ENCODE results near the gene OR52B6.
"Not testable (repeated sequence)": the region's sequence is repeated elsewhere in the genome, so short reads cannot be mapped to it uniquely, and the experiment has no call there.

Gene OR52B6, protein sequence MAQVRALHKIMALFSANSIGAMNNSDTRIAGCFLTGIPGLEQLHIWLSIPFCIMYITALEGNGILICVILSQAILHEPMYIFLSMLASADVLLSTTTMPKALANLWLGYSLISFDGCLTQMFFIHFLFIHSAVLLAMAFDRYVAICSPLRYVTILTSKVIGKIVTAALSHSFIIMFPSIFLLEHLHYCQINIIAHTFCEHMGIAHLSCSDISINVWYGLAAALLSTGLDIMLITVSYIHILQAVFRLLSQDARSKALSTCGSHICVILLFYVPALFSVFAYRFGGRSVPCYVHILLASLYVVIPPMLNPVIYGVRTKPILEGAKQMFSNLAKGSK

DNA sequence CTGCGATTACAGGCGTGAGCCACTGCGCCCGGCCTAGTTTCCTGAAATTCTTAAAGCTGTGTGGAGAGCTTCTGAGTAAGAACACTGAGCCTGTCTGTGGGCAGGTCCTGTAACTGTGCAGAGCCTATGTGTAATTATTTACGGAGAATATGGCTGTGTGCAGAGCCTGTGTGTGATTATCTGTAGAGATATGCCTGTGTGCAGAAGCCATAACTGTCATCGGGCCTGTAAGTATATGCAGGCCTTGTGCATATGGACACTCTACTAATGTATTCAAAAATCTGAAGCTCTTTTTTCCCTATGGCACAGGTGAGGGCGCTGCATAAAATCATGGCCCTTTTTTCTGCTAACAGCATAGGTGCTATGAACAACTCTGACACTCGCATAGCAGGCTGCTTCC is at the start of gene OR52B6:
Gene OR52B6, plus strand, starts transcription at position 301 of the 400 bp plus-strand sequence. Its CDS starts 0 bp downstream, at position 301.
- no peak for DNase-seq

DNA sequence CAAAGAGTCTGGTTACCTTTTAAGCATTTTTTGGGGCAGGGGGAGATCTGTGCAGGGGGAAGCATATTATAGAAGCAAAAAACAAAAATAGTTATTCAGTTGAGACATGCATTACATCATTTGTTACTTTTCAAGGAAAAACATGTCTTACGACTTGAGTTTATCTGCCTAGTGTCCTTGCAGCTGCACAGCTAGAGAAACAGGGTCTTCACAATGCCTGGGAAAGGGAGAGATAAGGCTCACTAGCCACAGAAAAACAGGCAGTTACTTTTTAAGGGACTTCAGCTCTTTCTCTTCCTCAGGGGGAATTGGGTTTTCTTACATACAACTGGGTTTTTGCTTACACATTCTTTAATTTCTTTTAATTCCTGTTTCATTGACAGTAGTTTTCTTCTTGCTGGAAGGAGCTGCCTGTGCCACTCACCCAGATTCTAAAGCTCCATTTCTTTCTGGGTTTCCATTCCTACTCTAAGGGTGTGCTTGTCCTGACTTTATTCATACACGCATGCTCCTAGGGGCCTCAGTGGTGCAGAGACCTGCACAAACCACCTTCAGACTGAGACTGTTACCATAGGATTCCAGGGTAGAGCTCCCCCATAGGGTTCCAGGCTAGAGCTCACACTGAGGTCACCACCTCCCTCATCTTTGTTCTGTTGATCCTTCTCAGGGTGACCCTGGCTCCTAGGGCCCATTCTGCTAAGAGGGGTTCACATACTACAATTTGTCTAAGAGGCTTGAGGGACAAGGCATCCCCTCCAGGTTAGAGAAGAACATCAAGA is 49.4 kb upstream of the OR52B6 start:
- no peak for DNase-seq

DNA sequence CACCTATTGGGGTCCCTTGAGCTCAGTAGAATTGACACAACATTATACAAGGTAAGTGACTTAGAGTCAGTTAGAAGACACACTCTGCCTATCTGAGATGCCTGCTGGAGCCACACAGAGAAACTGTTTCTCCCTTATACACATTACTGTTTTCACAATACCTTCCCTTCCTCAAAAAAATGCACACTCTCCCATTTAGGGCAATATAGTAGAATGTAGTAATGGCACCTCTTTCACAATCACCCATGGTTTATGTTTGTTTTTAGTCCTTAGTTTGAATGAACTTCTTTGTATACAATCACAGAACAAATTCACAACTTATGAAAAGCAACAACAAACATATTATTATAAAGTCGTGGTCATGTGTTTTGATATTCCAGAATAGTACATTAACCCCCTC is 46.6 kb upstream of the OR52B6 start:
- no peak for DNase-seq

DNA sequence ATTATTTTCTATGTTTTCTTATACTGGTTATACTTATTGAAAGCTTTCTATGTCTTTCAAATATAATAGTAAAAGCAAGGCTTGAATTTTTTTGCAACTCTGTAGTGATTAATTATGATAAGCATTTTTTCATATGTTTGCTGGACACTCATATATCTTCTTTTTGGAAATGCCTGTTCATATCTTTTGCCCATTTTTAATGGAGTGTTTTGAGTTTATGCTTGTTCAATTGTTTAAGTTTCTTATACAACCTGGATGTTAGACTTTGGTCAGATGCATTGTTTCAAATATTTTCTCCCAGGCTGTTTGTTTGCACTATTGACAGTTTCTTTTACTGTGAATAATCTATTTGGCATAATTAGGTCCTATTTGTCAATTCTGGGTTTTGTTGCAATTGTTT is 44.2 kb upstream of the OR52B6 start:
- no peak for DNase-seq

DNA sequence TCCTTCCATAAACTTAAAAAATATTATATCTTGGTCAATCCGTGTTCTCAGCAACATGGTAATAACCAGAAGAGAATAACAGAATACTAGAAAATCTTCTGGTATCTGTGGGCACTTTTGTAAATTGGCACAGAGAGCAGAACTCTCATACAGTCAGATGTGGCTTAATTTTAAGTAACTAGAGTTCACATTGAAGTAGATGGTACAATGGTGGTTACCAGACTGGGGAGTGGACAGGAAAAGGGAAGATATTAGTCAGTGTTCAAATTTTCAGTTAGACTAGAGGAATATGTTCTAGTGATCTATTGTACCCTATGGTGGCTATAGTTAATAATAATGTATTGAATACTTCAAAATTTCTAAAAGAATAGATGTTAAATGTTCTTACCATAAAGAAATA is 39.2 kb upstream of the OR52B6 start:
- no peak for DNase-seq

DNA sequence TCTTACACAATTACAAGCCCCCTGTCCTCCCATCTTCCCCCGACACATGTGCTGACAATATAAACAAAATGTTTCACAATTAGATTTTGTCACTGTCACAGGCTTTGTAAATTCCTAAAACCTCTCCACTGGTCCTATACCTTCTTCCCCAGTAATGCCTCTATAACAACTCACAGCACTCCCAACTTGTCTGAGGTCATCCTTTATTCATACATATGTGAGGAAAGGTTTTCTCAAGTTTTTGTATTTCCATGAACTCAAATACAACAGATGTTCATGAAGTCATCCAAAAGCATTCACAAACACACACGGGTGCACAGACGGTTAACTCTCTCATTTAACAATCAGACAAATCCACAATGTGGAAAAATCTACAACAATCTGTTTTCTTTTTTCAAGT is 34.2 kb upstream of the OR52B6 start:
- no peak for DNase-seq

DNA sequence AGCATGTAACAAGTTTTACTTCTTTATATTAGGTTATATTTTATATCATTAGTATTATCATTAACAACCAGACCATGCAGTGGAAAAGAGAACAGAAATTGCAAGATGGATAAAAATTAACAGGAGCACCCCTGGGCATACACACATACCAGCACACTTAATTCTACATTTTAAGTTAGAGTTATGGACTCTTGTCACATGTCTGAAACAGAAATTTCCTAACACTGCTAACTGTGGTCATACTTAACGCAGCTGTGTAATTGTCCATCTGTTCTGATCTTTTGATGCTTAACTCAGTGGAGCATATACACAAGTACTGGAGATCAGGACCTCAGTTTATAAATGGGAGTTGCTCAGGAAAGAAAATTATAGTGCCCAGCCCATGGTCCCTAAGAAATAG is 32.7 kb upstream of the OR52B6 start:
- no peak for DNase-seq

DNA sequence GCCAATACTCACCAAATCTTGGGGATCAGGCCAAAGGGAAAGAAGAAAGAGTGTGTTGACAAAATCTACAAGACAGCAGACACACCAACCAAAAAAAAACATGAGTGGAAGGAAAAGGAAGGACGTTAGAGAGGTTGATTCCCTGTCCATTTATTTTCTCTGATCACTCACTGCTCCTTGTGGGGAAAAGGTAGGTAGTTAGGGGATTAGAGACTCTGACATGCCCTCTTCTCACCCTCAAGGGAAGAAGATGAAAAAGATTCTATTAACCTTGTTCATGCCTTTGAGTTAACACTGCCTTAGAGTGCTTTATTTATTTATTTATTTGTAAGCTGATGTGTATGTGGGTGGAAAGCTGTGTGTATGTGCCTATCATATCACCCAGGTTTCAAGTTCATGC is 32.2 kb upstream of the OR52B6 start, which contains the start of gene OR52H1:
Gene OR52H1, minus strand, starts transcription at position 101 of the 400 bp plus-strand sequence. CDS start 3,035 bp downstream, outside the sequence.
- DNase-seq, result no peak

DNA sequence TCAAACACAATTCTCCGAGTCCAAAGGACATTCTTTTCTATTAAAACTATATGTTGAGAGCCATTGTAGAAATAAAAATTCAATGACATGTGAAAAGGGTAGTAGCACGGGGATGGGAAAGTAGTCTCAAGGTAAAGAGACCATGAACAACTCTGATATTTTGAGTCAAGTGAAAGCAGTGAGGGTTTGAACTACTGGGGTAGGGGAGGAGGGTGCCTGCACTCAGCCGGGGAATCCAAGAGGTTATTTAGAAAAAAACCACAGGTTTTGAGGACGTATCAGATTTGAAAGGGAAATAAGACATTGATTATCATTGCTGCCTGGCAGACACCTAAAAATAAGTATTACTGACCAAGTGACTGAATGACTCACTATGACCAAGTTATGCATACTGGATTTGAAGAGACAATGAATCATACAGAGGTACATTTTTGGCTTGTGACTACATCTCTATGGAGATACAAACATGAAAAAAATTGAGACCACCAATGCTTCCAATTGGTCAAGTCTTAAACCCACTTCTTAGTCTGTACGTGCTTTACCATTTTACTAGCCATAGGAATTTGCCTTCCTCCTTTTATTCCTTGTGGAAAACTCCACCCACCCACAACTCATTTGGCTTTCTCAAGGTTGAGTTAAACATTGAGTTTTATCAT is 30.1 kb upstream of the OR52B6 start:
- DNase-seq, result no peak

DNA sequence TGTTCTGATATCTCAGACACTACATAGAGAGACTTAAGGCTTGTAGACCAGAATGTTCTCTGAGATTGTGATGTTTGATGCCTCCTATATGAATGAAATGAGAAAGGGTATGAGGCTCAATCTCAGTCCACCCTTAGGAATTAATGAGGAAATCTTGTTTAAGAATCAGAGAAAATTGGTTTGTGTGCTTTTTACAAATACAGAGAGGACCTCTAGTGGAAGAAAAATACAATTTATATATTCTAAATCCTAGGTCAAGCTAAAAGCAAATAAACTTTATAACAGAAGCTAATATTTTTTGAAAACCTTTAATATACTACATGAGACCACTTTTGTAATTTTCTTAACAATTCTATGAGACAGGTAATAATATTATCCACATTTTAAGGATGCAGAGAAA is 27.3 kb upstream of the OR52B6 start:
- no peak for DNase-seq

DNA sequence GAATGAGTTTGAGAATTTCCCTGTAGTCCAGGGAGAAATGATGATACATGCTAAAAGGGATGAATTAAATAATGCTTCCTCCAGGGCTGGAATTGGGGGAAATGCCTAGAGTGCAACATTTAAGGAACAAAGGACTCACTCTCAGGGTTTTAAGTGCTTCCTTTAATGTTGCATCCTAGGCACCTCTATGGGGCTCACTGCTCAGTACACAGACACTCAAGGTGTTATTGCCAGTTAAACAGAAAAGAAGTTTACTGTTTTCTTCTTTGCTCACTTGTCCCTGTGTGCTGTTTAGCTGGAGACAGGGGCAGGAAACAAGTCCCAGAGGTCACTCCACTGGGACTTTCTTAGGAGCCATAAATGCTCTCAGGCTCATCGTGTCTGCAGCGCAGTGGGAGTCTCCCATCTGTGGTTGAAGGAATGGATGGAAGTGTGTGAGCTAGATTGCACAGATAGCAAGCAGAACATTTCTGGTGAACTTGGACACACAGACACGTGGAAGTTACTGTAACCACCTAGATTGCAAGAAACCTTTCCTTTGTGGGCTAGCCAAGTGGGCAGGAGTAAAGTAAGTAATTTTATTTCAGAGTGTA is 24.0 kb upstream of the OR52B6 start:
- DNase-seq, result no peak

DNA sequence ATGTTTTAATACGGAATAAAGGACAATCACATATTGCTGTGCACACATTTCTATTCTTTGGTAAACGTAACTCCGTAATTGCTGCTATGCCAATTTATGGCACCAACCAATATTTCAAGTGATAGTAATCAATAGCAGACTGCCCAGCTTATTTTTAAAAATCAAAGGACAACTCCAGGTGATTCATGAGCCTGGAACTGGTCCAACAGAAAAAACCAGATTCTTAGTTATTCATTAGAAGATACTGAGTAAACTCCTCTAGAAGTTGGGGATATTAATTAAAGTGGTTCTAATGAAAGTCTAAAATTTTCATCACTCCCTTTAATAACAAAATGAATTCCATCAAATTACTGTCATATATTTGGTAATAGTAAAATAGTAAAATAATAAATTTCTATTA is 22.9 kb upstream of the OR52B6 start:
- no peak for DNase-seq

DNA sequence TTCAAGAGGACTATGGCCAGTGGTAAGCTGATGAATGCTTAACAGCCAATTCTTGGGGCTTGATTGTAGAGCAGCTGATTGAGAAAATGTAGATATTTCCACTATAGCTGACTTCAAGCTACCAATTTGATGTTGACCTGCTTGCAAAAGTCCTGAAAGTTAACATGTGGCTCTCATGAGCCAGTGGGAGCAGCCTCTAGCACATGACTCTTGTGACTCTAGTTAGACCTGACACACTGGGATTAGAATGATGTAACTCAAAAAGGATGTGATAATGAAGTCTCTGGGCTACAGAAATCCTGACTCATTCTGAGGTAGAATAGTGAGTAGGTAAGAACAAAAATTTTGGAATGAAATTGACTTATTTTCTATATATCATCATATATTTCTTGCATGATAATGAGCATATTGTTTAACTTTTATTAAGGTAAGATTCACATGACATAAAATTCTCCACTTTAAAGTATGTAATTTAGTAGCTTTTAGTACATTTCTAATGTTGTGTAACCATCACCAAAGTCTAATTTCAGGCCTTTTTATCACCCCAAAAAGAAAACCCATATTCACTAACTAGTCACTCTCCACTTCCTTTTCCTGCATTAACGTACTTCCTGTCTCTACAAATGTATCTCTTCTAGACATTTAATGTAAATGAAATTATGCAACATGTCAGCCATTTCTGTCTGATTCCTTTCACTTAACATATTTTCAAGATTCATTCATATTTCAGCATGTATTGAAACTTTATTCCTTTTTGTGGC is 16.2 kb upstream of the OR52B6 start:
- no peak for DNase-seq

DNA sequence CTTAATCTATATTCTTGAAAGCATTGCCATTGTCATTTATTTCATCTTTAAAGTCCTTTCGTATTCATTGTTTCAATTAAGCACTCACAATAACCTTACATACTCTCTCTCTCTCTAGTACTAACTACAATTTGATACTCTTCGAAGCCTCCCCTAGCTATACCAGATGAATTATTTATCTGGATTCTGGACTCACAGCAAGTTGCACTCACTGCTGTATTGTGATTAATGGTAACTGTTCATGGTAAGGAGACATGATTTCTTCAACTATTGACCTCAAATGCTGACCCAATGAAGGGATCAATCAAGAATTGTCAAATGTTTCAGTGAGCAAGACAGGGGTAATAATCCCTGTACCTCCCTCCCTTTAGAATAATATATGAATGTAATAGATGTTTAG is 6.0 kb upstream of the OR52B6 start:
- DNase-seq, result no peak

DNA sequence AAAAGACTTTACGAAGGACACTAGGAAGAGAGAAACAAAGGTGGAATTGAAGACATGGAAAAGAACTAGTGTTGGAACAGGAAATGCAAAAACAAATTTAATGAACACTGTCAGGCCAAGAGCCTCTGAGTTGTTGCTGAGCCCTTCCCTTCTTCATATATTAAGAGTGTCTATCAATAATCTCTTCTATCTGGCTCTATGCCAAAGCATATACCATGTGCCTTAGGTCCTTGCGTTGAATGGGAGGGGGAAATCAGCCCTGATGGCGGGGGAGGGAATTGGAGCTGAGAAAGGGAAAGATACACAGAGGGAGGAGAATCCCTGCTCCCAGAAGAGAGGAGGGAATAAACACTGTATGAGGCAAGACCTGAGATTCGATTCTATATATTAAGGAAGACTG is 5.5 kb upstream of the OR52B6 start:
- no peak for DNase-seq

DNA sequence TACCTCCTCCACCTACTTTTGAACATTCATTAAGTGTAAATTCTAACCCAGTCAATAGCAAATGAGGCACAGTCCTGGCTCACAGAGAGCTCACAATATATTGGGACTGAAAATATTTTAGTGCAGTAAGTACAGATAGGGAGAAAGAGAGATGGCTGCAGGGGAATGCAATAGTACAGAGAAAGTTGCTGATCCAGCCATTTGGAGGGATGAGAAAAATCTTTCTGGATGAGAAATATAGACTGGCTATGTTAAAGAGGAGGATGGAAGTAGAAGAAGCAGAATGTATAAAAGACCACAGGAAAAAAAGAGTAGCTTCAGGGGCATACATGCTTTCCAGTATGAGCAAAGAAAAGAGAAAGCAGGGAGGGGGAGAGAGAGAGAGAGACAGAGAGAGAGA is 3.6 kb upstream of the OR52B6 start:
- no peak for DNase-seq

DNA sequence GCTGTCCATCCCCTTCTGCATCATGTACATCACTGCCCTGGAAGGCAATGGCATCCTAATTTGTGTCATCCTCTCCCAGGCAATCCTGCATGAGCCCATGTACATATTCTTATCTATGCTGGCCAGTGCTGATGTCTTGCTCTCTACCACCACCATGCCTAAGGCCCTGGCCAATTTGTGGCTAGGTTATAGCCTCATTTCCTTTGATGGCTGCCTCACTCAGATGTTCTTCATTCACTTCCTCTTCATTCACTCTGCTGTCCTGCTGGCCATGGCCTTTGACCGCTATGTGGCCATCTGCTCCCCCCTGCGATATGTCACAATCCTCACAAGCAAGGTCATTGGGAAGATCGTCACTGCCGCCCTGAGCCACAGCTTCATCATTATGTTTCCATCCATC is 337 bp downstream of the OR52B6 start:
- no peak for DNase-seq

DNA sequence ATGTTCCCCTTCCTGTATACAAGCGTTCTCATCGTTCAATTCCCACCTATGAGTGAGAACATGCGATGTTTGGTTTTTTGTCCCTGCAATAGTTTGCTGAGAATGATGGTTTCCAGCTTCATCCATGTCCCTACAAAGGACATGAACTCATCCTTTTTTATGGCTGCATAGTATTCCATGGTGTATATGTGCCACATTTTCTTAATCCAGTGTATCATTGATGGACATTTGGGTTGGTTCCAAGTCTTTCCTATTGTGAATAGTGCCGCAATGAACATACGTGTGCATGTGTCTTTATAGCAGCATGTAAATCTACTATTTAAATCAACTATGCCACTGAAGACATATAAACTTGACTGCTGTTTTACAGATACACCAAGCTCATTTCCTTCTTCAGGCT is 3.8 kb downstream of the OR52B6 start:
- not testable (repeated sequence) for DNase-seq

DNA sequence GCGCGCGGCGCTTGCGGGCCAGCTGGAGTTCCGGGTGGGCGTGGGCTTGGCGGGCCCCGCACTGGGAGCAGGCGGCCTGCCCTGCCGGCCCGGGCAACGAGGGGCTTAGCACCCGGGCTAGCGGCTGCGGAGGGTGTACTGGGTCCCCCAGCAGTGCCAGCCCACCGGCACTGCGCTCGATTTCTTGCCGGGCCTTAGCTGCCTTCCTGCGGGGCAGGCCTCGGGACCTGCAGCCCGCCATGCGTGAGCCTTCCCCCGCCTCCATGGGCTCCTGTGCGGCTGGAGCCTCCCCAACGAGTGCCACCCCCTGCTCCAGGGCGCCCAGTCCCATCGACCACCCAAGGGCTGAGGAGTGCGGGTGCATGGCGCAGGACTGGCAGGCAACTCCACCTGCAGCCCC is 9.2 kb downstream of the OR52B6 start:
- not testable (repeated sequence) for DNase-seq

DNA sequence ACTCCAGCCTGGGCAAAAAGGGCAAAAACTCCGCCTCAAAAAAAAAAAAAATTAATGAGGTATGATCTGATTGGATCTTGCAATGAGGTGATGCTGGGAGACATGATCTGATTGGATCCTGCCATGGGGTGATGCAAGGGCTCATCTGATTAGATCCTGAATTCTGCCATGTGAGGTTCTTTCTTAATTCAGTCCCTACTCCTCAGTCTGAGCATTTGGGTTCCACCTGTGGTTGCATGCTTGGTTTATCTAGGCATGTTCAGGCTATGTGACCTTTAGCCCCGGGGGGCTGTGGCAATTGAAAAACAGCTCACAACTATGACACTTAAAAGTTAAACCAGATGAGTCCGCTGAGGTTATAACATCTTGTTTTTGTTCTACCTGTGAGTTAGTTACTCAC is 10.9 kb downstream of the OR52B6 start:
- DNase-seq, result no peak

DNA sequence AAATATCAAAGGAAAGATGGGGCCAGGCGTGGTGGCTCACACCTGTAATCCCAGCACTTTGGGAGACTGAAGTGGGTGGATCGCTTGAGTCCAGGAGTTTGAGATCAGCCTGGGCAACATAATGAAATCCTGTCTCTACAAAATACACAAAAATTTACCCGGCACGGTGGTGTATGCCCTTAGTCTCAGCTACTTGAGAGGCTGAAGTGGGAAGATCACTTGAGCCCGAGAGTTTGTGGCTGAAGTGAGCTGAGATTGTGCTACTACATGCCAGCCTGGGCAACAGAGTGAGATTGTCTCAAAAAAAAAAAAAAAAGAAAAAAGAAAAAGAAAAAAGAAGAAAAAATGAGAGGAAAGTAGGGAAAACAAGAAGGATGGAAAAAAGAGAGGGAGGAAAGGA is 11.9 kb downstream of the OR52B6 start:
- no peak for DNase-seq

DNA sequence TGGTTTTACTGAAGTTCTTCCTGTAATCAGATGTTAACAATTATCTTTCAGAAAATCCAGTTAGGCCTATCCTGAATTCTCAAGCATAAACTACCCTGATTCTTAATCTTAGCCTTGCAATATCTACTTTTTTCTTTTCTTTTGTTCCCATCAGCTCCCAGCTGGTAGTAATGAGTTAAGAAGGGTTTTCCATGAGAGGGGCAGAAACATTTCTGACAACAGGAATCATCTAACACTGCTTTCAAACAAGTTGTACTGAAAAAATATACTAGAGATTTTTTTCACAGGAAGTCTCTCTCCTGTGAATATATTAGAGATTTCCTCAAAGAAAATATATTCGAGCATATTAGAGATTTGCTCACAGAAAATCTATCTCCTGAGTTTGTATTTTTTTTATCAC is 12.5 kb downstream of the OR52B6 start:
- no peak for DNase-seq
